Measurements from ENCODE around the gene RASL11A. TPM values are rescaled to one million over a fixed set of nuclear protein-coding genes. Genes with fewer than 3 reads are reported as not detected.
"Not testable (repeated sequence)": the region's sequence is repeated elsewhere in the genome, so short reads cannot be mapped to it uniquely, and the experiment has no call there.

The RASL11A gene
- total RNA-seq, 1 experiment from 2014 or later = 2.7 TPM

DNA sequence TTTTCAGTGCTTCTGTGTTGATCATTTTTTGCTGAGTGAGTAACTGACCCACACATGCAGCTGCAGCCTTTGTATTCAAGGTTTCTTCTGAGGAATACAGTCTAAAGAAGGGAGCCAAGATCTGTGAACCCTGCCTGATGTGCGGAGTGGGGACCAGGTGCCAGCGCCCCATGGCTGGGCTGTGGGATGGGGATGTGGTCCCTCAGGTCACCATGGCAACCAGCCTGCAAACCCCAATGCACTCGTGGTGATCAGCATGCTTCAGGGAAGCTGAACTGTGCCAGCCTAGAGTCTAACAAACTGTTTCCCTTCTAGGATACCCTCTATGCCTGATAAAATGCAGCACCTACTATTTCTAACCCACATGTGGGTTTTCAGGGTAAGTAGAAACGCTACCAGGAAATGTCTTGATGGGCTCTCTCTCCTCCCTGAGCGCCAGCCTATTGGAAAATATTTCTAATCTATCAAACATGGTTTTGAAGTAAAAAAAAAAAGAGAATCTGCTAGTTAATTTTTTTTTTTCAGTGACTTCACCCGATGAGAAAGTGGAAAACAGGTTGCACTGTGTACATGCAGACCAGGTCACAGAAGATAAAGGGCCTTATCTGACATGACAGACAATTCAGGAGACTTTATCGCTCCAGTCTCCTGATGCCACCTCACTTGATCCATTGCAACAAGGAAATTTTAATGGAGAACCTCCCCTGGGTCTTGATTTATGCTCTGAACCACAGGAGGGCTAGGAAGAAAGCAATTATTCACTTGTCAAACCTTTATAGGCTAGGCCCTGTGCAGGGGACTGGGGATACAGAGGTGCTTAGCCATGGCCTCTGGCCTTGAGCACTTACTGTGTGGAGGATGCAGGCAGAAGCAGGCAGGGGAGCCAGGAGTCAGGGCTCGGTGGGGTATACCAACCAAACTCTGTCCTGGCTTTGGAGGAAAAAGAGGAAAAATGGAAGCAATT is 51.1 kb downstream of the RASL11A start:
- no peak for TF ChIP-seq CTCF (conservative IDR thresholded peaks at IDR 0.05)
- H2BK120ac ChIP-seq (ENCODE audit: low read depth, low read length, poor library complexity, severe bottlenecking) = no peak overlapping the region
- H3K79me2 ChIP-seq (ENCODE audit: insufficient read depth, low read length) = no peaks in the 10 kb centered on the region
- no peaks in the 10 kb centered on the region for H3K4me1 ChIP-seq (ENCODE audit: insufficient read depth, low read length)
- H3K4me3 Mint-ChIP-seq = no peak overlapping the region
- DNase-seq = no peak
- no peak overlapping the region for H3K56ac ChIP-seq (ENCODE audit: insufficient read length, low read depth, low read length)
- no peaks in the 10 kb centered on the region; a peak in 1 of 7 replicates for H3K36me3 Mint-ChIP-seq (ENCODE audit: insufficient read depth in 1 of 3, low read depth in 3 of 3)
- no peak overlapping the region for H3K4me2 ChIP-seq (ENCODE audit: insufficient read depth, insufficient read length, low read length)
- H3K27ac Mint-ChIP-seq = no peak overlapping the region
- H2AK5ac ChIP-seq (ENCODE audit: insufficient read length, low read length) = no peak overlapping the region
- H4K8ac ChIP-seq (replicated peaks; ENCODE audit: insufficient read length, low read depth, low read length) = no peak overlapping the region
- H3K27ac ChIP-seq (ENCODE audit: insufficient read length, low read depth, low read length) = no peak overlapping the region
- H2BK12ac ChIP-seq (ENCODE audit: insufficient read length, low read depth, low read length) = no peak overlapping the region
- no peak overlapping the region for H3T11ph ChIP-seq (ENCODE audit: low read length)
- H3K4ac ChIP-seq (ENCODE audit: low read depth, low read length) = no peak overlapping the region
- no CpG with 5 or more reads among the region's 8 CpGs for WGBS (ENCODE audit: extremely low coverage, insufficient read length, low lambda C conversion rate)
- no peak overlapping the region for H4K91ac ChIP-seq (ENCODE audit: insufficient read length, low read depth, low read length)
- H3K9ac ChIP-seq (ENCODE audit: extremely low read depth, insufficient read length, low read length) = no peak overlapping the region
- H3K4me1 Mint-ChIP-seq = no peaks in the 10 kb centered on the region
- no peak overlapping the region for H3K23ac ChIP-seq (ENCODE audit: insufficient read length, low read depth, low read length)
- no peak overlapping the region for H2BK20ac ChIP-seq (ENCODE audit: low read depth, low read length, poor library complexity, severe bottlenecking)
- no peak overlapping the region for H4K5ac ChIP-seq (ENCODE audit: insufficient read length, low read depth, low read length)
- no peak overlapping the region for H3K14ac ChIP-seq (ENCODE audit: insufficient read depth, low read length)
- H3K79me1 ChIP-seq (ENCODE audit: insufficient read depth, low read depth, low read length, poor library complexity, severe bottlenecking) = no peaks in the 10 kb centered on the region
- no peak overlapping the region for H2BK5ac ChIP-seq (ENCODE audit: insufficient read length, low read length)
- no peak overlapping the region for H2AFZ ChIP-seq (ENCODE audit: low read length)
- H3K9me3 Mint-ChIP-seq = peaks cover 0 to 7% of the 10 kb centered on the region in 2 experiments; a peak in 3 of 5 replicates
- no peaks in the 10 kb centered on the region for H3K9me3 ChIP-seq (ENCODE audit: control insufficient read depth, low read depth, low read length)
- peaks cover 12% of the 10 kb centered on the region for H3K27me3 Mint-ChIP-seq (ENCODE audit: low read depth)
- no peak overlapping the region for H2BK15ac ChIP-seq (ENCODE audit: low read depth, low read length)
- no peak overlapping the region for H3K18ac ChIP-seq (ENCODE audit: insufficient read length, low read depth, low read length)
- no peaks in the 10 kb centered on the region for H3K23me2 ChIP-seq (ENCODE audit: insufficient read length, low read depth, low read length, poor library complexity, severe bottlenecking)
- H3K27me3 ChIP-seq (ENCODE audit: insufficient read depth, low read length) = no peaks in the 10 kb centered on the region
- H4K20me1 ChIP-seq (ENCODE audit: control insufficient read depth, insufficient read depth, insufficient read length) = no peaks in the 10 kb centered on the region

DNA sequence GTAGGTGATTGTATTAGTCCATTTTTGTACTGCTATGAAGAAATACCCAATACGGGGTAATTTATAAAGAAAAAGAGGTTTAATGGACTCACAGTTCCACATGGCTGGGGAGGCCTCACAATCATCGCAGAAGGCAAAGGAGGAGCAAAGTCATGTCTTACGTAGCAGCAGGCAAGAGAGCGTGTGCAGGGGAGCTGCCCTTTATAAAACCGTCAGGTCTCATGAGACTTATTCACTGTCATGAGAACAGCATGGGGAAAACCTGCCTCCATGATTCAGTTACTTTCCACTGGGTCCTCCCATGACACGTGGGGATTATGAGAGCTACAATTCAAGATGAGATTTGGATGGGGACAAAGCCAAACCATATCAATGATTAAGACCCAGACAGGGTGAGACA is 51.8 kb downstream of the RASL11A start:
- H3K56ac ChIP-seq (ENCODE audit: insufficient read length, low read depth, low read length); H3K27ac Mint-ChIP-seq; H2BK12ac ChIP-seq (ENCODE audit: insufficient read length, low read depth, low read length); H3K23me2 ChIP-seq (ENCODE audit: insufficient read length, low read depth, low read length, poor library complexity, severe bottlenecking); H3K4me3 Mint-ChIP-seq; H4K8ac ChIP-seq (replicated peaks; ENCODE audit: insufficient read length, low read depth, low read length); H3K4me1 ChIP-seq (ENCODE audit: insufficient read depth, low read length); H4K20me1 ChIP-seq (ENCODE audit: control insufficient read depth, insufficient read depth, insufficient read length); DNase-seq; H3T11ph ChIP-seq (ENCODE audit: low read length); H4K91ac ChIP-seq (ENCODE audit: insufficient read length, low read depth, low read length); H4K5ac ChIP-seq (ENCODE audit: insufficient read length, low read depth, low read length); H3K18ac ChIP-seq (ENCODE audit: insufficient read length, low read depth, low read length); H3K4me1 Mint-ChIP-seq; H3K36me3 Mint-ChIP-seq (ENCODE audit: insufficient read depth in 1 of 3, low read depth in 3 of 3); H3K14ac ChIP-seq (ENCODE audit: insufficient read depth, low read length); H2BK20ac ChIP-seq (ENCODE audit: low read depth, low read length, poor library complexity, severe bottlenecking); H2AFZ ChIP-seq (ENCODE audit: low read length); H2BK15ac ChIP-seq (ENCODE audit: low read depth, low read length); H3K79me2 ChIP-seq (ENCODE audit: insufficient read depth, low read length); H3K9me3 ChIP-seq (ENCODE audit: control insufficient read depth, low read depth, low read length); H3K79me1 ChIP-seq (ENCODE audit: insufficient read depth, low read depth, low read length, poor library complexity, severe bottlenecking); H3K9ac ChIP-seq (ENCODE audit: extremely low read depth, insufficient read length, low read length); H3K4ac ChIP-seq (ENCODE audit: low read depth, low read length); H2AK5ac ChIP-seq (ENCODE audit: insufficient read length, low read length); H3K27ac ChIP-seq (ENCODE audit: insufficient read length, low read depth, low read length); H2BK120ac ChIP-seq (ENCODE audit: low read depth, low read length, poor library complexity, severe bottlenecking); H3K27me3 ChIP-seq (ENCODE audit: insufficient read depth, low read length); H3K9me3 Mint-ChIP-seq; H3K23ac ChIP-seq (ENCODE audit: insufficient read length, low read depth, low read length); H2BK5ac ChIP-seq (ENCODE audit: insufficient read length, low read length); H3K4me2 ChIP-seq (ENCODE audit: insufficient read depth, insufficient read length, low read length): not testable (repeated sequence)
- peaks cover 12% of the 10 kb centered on the region for H3K27me3 Mint-ChIP-seq (ENCODE audit: low read depth)
- no CpG with 5 or more reads among the region's 6 CpGs for WGBS (ENCODE audit: extremely low coverage, insufficient read length, low lambda C conversion rate)

Measured in H9 (cell line).